GM19324 (cell line): ENCODE results near the gene OSBPL5.

ENCODE experiments used
- ATAC-seq: cut with Tn5 transposase; IDR thresholded peaks from one replicate; pipeline ENCODE4 v1.9.1; 2021; ENCODE audit warnings: mild to moderate bottlenecking, moderate library complexity; ENCODE audit not compliant: unreplicated experiment, low FRiP score

Gene OSBPL5

GRCh38 chr11:3164552-3165151 is 458 bp downstream of the OSBPL5 start:
- no peak for ATAC-seq

GRCh38 chr11:3164138-3164551 is 965 bp downstream of the OSBPL5 start:
- ATAC-seq = no peak

DNA sequence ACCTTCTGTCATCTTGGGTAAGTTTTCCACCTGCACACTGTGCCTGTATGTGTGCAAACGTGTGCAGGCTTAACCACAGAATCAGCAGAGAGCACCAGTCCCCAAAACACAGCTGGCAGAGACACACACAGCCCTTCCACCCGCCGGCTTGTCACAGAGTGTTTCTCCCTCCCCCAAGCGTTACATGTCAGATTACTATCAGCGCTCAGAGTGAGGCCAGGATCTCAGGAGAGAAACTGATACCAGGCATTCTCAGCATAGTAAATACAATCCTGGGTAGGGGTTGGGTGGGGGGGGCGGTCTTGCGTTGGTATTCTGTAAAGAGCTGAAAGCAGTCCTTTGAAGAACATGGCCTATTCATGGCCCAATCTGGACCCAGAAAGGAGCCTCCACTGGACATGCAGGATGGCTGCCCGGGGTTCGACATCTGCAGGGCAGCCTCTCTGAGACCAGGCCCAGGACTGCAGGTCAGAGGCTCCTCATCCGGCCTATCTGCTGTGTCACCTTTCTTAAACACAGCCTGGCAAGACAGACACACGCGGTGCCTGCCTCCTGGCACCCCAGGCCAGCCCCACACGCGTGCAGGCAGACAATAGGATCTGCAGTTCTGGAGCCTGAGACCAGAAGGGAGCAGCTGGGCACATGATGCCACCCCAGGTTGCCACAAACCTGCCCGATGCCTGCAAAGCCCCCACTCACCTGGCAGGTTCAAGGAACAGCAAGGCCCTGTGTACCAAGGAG is 1.7 kb downstream of the OSBPL5 start:
- no peak for ATAC-seq

DNA sequence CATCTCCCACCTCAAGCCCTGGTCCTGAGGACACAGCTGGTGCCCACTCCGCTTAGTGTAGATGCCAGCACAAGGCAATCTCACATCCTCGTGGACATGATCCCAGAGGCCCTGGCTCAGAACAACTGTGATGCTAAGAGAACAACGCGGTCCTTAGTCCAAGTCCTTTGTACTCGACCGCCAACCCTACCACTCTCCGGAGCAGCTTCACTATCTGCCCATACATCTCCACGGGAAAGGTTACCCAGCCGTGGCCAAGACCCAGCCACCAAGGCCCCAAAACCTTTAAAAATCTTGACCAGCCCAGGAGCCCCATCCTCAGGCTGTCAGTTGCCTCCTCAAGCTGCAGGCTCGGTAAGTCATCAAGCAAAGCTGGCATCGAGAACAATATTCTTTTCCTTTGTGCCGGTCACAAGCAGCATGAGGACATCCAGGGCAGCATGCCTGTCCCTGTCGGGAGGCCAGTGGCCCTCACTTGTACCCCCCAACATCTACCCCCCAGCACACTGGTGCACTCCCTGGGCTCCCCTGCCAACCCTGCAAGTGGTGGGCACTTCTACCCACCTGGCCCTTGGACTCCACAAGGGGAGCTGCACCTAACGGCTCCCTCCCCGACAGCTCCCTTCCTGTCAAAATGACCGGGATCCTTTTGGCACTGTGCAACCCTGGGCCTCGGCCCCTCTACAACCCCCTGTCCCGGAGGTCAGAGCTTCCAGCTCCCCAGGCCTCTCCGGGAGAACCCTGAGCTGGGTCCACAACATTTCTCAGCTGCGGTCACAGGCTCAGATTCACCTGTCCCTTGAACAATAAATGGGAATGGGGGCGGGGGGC is 2.5 kb downstream of the OSBPL5 start:
- ATAC-seq = no peak

DNA sequence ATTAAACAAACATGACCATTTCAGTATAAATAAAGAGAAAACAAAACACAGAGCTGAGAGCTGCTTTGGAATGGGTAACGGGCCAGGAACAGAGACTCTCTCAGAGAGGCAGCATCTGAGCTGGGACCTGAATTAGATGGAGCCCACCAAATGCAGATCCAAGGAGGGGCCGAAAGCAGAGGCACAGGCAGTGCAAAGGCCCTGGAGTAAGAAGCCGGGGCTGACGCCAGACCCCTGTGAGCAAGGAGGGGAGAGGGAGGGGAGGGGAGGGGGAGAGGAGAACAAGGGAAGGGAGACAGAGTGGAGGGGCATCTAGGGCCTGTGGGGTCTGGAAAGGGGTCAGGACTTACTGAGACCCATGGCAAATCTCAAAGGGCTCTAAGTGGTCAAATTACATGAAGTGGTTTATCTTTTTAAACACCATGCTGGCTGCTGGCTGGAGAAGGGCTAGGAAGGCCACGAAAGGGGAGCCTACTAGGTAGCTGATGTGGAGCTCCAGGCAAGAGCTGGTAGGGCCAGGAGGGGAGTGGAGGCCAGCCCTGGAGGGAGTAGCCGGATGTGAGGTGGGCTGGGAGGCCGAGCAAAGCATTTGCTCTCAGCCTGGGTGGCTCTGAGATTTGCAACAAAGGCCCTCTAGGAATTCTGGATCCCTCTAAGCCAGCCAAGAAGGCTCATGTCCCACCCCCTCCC is 3.2 kb downstream of the OSBPL5 start:
- ATAC-seq = no peak

GRCh38 chr11:3161309-3161708 is 3.8 kb downstream of the OSBPL5 start:
- no peak for ATAC-seq

DNA sequence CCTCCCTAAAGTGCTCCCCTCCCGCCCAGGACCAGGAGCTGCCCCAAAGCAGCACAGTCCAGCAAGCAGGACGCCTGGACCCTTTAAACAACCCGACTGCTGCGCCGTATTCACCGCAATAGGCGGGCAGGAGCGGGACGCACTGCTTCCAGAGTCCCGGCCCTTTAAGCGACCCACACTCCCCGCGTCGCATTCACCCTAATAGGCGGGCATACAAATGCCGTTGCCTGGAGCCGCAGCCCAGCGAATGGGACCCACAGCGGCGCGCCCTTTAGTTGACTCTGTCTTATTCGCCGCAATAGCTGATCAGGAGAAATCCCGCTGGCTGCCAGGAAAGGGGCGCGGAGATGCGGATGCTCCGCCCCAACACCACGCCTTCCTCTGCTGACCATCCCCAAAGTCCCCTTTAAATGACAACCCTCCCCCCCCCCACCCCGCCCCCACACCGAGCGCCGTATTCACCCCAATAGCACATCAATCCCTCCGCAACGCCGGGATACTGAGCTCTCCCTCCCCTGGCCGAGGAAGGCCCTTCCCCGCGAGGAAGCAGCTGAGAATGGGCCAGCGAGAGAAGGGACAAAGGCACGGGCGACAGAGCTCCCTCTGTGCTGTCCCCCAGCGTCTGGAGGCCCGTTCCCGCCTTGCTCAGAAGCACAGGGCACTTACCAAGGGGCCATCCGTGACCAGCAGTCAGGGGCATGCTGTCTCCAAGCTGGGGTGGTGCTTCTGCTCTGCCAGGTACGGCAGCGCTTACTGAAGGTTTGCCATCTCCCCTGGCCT is 4.7 kb downstream of the OSBPL5 start:
- ATAC-seq = no peak

DNA sequence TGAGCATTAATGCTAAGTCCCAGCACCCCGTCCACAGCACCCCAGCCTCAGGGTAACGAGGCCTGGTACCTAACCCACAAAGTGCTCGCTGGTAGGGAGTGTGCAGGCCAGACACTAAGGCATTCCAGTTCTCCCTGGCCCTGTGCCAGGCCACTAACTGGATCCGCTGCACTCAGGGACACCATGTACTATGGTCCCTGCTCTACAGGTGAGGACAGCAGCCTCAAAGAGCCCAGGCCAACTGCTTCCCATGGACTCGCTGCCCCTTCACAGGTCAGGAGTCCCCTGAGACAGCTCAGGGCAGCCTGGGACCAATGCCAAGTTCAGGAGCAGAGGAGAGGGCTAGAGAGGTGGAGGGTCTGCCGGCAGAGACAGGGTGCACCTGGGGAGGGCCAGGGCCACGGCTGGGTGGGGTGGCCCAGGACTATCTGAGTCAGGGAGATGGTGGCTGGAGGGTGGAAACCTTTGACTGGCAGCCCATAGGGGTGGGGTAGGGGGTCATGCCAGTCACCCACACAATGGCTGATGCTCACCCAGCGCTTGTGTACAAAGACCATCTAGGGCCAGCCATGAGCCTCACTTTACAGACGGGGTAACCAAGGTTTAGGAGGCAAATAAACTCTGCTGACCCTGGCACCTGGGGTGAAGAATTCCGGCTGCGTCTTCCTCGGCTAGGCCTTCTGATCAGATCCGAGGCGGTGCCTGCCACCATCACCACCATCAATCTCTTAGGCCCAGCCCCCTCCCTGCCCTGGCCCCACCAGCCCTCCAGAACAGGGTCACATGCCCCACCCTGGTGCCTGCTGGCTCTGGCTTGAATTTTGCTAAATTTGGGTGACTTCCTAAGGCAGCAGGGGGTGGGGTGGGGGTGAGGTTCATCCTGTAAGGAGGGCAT is 5.6 kb downstream of the OSBPL5 start:
- no peak for ATAC-seq

DNA sequence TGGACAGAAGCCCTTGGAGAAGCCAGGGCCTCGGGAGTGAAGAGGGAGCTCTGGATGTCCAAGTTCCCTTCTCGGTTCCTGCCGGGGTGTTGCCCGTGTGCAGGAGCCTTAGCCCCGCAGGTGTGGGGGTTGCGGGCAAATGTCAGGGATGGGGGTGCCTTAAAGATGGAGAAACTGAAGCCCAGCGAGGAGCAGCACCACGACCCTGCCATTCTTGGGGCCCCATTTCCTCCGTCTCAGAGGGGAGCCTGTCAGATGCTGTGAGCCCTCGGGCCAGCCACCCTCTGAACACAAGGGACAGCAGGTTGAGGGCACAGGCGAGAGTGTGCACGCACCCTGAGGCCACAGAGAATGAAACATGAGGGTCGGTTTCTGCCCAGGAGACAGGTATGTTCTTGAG is 6.3 kb downstream of the OSBPL5 start:
- no peak for ATAC-seq

DNA sequence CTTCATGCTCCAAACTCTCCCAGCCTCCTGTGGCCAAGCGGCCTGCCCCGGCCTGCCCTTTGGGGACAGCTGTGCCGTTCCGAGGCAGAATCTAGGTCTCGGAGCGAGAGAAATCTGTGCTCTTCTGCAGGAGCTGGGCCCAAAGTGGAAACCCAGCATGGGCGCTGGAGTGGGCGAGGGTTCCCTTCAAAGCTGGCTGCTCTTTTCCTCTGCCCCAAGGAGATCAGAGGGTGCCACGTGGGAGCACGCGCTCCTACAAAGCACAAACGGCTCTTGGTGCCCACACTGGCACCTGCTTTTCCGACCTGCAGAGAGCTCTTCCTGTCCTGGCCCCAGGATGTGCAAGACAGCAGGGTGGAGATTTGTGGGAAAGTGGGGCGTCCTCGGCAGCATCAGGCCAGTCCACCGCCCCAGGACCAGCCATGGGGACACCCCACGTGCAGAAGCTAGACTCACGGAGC is 6.9 kb downstream of the OSBPL5 start:
- no peak for ATAC-seq

GRCh38 chr11:3157381-3158130 is 7.6 kb downstream of the OSBPL5 start:
- ATAC-seq = no peak

DNA sequence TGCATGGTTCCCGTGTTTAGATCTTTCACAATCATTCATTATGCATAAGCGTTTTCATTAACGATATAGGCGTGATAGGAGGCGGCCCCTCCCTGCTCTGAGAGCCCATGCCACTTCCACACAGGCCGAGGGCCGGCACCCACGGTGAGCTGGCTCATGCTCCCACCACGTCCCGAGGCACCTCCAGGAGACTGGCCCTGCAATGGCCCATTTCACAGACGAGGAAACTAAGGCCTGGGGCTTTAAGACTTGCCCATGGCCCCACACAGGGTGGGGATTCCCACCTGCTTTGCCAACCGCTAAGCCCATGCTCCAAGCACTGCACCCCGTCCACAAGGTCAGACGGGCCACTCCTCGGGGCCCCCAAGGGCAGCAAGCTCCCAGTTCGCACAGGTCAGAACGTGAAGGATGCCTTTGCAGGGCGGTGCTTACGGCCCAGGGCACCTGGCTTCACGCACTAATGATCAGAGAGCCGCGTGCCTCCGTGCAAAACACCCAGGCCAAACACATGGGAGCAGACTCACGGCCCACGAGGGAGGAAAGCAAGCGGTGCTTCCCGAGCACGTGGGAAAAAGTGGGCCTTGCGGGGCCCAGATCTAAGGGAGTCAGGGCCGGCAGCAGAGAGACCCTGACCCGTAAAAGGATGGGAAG is 8.3 kb downstream of the OSBPL5 start:
- ATAC-seq = no peak

GRCh38 chr11:3156282-3156660 is 8.8 kb downstream of the OSBPL5 start:
- ATAC-seq = no peak

GRCh38 chr11:3155691-3156258 is 9.3 kb downstream of the OSBPL5 start:
- ATAC-seq = no peak

DNA sequence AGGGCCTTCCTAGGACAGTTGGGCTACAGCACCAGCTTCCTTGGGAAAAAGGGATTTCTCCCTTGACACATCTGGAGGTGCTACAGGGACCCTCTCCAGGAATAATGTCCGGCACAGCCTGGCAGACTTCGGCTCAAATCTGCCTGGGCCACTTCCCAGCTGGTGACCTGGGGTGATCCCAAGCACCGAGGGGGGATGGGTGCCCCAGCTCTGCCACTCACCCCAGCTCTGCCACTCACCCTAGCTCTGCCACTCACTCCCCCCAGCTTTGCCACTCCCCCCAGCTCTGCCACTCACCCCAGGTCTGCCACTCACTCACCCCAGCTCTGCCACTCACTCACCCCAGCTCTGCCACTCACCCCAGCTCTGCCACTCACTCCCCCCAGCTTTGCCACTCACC is 9.9 kb downstream of the OSBPL5 start:
- ATAC-seq = no peak

GRCh38 chr11:3154001-3154599 is 11.0 kb downstream of the OSBPL5 start:
- no peak for ATAC-seq

DNA sequence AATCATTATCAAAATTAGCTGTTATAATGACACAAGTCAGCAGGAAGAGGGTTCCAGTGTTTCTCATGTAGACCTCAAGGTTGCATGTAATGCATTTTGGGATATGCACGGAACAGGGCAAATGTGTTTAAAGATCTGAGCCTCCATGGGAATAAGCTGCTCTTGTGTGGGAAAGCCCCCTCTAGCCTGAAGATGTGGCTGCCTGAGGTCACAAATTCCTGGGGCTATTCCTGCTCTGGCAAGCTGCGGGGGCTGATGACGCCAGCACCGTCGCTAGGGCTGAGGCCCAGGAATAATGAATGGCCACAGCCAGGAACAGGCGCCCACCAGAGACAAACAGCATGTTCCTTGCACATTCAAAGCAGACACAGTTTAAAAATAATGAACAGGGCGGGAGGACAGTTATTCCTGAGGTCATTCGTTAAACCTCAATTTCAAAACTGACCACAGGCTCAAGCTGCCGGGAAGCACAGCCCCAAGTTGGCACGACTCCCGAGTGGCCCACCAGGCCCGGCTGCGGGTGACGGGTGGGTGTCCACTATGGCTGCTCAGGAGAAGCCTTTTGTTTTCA is 11.7 kb downstream of the OSBPL5 start:
- ATAC-seq = no peak
